GM19452 (cell line): ENCODE measurements around the gene RUFY4.

Experiments
- ATAC-seq: cut with Tn5 transposase; IDR thresholded peaks from one replicate; pipeline ENCODE4 v1.9.1; 2021; ENCODE audit not compliant: unreplicated experiment

The RUFY4 gene, protein sequence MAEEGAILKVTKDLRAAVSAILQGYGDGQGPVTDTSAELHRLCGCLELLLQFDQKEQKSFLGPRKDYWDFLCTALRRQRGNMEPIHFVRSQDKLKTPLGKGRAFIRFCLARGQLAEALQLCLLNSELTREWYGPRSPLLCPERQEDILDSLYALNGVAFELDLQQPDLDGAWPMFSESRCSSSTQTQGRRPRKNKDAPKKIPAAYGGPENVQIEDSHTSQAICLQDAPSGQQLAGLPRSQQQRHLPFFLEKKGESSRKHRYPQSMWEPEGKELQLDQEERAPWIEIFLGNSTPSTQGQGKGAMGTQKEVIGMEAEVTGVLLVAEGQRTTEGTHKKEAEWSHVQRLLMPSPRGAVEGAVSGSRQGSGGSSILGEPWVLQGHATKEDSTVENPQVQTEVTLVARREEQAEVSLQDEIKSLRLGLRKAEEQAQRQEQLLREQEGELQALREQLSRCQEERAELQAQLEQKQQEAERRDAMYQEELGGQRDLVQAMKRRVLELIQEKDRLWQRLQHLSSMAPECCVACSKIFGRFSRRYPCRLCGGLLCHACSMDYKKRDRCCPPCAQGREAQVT

DNA sequence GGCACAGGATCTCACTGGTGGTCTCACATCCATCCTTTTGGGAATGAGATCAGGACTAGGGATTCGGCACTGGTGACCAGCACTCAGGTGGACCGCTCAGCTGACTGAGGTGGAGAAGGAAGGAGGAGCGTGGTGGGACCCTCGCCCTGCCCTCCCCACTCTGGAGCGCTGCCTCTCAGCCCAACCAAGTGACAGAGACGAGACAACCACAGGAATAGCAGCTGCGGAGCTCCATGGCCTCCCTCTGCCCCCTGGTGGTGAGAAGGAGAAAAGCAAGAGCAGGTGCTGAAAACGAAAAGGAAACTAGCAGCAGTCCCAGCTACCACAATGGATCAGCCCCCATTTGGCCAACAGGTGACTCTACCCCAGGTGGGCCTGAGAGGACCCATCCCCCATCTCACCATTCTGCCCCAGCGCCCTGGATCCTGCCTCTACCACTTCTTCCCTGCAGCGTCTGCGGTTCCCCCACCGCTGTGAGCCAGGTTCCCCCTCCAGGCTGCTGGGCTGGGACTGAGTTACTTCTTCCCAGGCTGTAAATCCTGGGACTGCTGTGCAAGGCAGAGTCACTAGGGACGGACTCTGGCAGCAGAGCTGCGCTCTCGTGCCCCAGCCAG lies at the start of gene RUFY4:
Gene RUFY4 (plus strand): TSS at position 533 of the 614 bp plus-strand sequence. CDS start 1,353 bp downstream, outside the sequence.
- peak; percentile 89 for ATAC-seq

DNA sequence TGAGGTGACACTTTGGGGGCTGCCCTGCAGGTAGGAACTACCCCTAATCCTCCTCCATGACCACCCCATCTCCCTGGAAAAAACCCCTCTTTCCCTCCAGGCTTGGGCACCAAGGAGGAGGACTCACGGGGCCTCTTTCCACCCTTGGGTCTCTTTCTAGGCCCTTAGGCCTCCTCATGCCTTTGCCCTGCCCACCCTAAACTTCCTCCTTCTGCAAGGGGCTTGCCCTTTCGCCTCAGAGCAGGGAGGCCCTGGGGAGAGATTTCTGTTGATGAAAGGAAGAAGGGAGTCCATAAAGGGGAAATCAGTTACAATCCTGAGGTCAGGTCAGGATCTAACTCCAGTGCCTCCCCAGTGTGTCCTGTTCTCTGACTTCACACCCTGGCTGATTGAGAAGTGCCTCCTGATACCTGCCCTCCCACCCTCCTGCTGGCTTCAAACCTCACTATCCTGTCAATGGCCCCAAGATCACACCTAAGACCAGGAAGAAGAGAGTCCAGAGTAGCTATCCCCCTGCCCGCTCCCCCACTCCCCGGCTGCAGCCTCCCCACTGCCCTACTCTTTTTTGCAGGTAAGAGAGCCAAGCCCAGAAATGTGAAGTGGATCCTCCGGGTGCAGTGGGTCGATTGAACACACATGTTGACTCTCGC lies 49.5 kb upstream of the RUFY4 start:
- ATAC-seq: no peak

- ATAC-seq: no peak
Observed at GRCh38 chr2:218020281-218020680, 48.8 kb upstream of the RUFY4 start.

DNA sequence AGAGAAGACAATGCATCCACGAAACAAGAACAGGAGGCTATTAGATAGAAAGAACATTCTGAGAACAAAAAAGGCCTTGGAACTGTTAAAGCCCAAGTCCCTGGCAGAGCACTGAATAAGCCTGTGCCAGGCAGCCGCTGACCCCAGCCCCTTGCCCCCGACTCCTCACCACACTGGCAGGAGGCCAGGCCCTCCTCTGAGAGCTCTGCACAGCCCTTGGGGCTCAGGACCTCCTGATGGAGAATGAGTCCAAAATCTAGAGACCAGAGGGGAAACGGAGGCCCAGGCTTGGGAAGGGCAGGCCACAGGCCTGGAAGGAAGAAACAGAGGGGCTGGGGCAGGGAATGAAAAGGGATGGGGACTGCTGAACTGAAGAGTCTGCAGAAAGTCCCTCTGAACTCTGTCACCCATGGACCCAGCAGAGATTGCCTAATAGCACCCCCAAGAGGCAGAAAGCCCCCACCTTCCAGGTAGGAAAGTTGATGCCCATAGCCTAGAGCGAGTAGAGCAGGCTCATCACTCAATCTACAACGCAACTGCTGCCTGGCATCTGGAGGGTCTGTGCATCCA lies 48.0 kb upstream of the RUFY4 start:
- ATAC-seq: no peak

GRCh38 chr2:218021536-218022071 lies 47.4 kb upstream of the RUFY4 start:
- no peak for ATAC-seq

GRCh38 chr2:218022131-218022850 lies 46.8 kb upstream of the RUFY4 start:
- no peak for ATAC-seq

DNA sequence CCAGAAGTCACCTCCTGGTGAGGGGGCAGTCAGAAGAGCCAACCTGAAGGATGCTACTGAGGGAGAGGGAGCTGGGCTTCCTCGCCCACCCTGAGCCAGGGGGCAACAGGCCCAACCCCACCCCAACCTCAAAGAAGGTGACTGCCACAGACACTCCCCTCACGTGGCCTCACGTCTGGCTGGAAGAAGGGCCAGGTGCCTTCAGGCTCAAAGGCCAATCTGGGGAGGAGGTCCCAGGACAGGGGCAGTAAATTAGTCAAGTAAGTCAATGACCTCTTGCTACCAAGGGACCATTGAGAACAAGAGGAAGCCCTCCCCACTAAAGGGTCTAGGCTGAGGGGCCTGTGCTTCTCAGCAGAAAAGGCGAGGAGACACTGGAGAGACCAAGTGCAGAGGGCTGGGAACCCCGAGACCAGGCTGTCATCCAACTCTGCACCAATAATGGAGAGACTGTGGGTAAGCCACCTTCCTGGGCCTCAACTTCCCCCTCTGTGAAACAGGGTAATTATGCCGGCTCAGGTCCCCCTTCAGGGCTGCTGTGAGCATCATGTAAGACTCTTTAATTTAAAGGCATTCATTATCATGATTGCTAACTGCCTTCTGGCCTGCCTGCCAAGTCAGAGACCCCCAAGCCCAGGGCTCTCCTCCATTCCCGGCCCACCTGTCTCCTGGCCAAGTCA lies 46.1 kb upstream of the RUFY4 start:
- no peak for ATAC-seq

DNA sequence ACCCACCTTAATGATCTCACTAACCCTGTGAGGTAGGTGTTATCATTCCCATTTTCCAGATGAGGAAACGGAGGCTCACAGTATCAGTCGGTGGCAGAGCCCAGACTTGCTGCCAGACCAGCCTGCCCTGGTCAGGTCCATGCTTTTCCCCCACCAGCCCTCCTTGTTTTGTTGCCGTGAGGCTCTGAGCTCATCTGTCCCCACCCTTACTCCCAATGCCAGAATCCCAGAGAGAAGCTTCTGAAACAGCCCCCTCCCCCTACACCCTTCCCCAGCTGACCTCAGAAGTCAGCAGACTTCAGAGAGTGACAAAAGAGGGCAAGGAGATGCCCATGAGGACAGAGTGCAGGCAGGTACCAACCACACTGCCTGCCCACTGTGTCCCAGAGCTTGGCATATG lies 45.4 kb upstream of the RUFY4 start:
- no peak for ATAC-seq

DNA sequence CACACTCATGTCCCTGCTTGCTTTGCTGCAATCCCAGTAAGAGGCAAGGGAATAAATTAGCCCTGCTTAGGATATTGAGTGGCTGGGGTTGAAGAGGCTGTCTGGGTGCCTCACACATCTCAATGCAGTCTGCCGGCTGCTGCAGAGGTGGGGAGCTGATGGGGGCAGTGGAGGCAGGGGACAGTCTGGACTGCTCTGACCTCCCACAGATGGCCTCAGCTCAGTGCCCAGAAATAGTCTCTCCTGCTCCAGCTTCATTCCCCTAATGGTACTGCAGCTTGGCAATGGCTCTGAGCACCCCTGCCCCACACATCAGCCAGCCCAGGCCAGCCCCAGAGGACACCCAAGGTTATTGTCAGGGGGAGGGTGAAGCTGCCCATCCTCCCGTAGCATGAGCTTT lies 44.7 kb upstream of the RUFY4 start:
- no peak for ATAC-seq

GRCh38 chr2:218024871-218025270 lies 44.2 kb upstream of the RUFY4 start:
- no peak for ATAC-seq

DNA sequence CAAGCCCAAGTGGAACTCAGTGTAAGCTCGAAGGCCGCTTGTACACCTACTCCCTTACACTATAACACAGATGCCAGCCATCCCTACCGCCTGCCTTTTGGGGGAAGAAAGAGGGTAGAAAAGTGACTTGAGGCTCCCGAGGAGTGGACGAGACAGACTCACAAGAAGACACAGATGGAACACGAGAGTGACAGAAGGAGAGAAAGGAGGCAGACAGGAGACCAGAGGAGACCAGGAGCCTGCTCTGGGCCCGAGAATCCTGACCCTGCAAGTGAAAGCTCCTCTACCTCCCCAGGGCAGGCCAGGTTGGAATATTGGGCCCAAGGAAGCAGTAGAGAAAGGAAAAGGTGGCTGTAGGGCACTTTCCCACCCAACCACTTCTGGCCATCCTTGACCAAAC lies 42.8 kb upstream of the RUFY4 start:
- no peak for ATAC-seq

GRCh38 chr2:218026676-218027425 lies 42.2 kb upstream of the RUFY4 start:
- no peak for ATAC-seq

- no peak for ATAC-seq
Observed at GRCh38 chr2:218027426-218028188, 41.4 kb upstream of the RUFY4 start.

- no peak for ATAC-seq
Observed at GRCh38 chr2:218028189-218028495, 40.9 kb upstream of the RUFY4 start.

- ATAC-seq: no peak
Observed at GRCh38 chr2:218028562-218029348, 40.3 kb upstream of the RUFY4 start.

- no peak for ATAC-seq
Observed at GRCh38 chr2:218029366-218030360, 39.4 kb upstream of the RUFY4 start.
